H1 (cell line): Measurements from ENCODE around the gene TGFB2. TPM values are rescaled to one million over a fixed set of nuclear protein-coding genes. Genes with fewer than 3 reads are reported as not detected.

Experiments
- CTCF ChIA-PET: fragments of 300-600 bp; sonication (Branson Sonifier 250); formaldehyde crosslinking; loops from one replicate; lab custom pipeline; 2021; ENCODE audit not compliant: partially characterized antibody; lab: Charles Lee
- POLR2A ChIA-PET: fragments of 300-600 bp; sonication (Branson Sonifier 250); formaldehyde crosslinking; loops from one replicate; lab custom pipeline; 2021; ENCODE audit warnings: inconsistent platforms; ENCODE audit not compliant: partially characterized antibody; lab: Charles Lee
- DNase-seq, 2 experiments: peaks; one replicate each; pipeline versions ENCODE4 v3.0.0 to v3.0.0-alpha.2; 2010 to 2022; ENCODE audit warnings: low spot score in 2 of 2, low read depth in 1 of 2, mixed read lengths in 1 of 2
- FAIRE-seq: peaks from 2 replicates; lab custom pipeline; 2011; peaks lifted over from hg19 to GRCh38; lab: Jason Lieb, UNC
- H2AFZ ChIP-seq: 2 replicates; pipeline ENCODE4 v1.8.1; 2012; ENCODE audit warnings: low read length, inconsistent platforms
- H2AK5ac ChIP-seq: 2 replicates; pipeline ENCODE4 v1.6.1; 2013; ENCODE audit warnings: low read depth, low read length
- H2BK120ac ChIP-seq: replicated peaks from 2 replicates; pipeline ENCODE3; 2013; ENCODE audit warnings: low read depth, low read length, inconsistent platforms
- H2BK12ac ChIP-seq: 2 replicates; pipeline ENCODE4 v1.6.1; 2013; ENCODE audit warnings: low read depth, low read length
- H2BK15ac ChIP-seq: 2 replicates; pipeline ENCODE4 v1.6.1; 2013; ENCODE audit warnings: low read length
- H2BK20ac ChIP-seq: 2 replicates; pipeline ENCODE4 v1.6.1; 2013; ENCODE audit warnings: low read length
- H2BK5ac ChIP-seq: 2 replicates; pipeline ENCODE4 v1.6.1; 2013; ENCODE audit warnings: low read depth, low read length
- H3K14ac ChIP-seq: 2 replicates; pipeline ENCODE4 v1.6.1; 2013; ENCODE audit warnings: inconsistent platforms; ENCODE audit not compliant: insufficient read length
- H3K18ac ChIP-seq: 2 replicates; pipeline ENCODE4 v1.6.1; 2013; ENCODE audit warnings: low read length; ENCODE audit errors: extremely low read depth
- H3K23ac ChIP-seq: 2 replicates; pipeline ENCODE4 v1.6.1; 2013; ENCODE audit warnings: inconsistent platforms; ENCODE audit not compliant: insufficient read length
- H3K23me2 ChIP-seq: 2 replicates; pipeline ENCODE4 v1.6.1; 2013; ENCODE audit warnings: low read depth, low read length
- H3K27ac ChIP-seq: 2 replicates; pipeline ENCODE4 v1.6.1; 2011; ENCODE audit warnings: low read depth, low read length, inconsistent platforms
- H3K27me3 ChIP-seq, 4 experiments: replicated peaks in 1 of 4; 1 replicate in 1 of 4; 2 replicates in 3 of 4; pipeline versions ENCODE4 v1.6.1 to v1.8.1; 2011 to 2013; ENCODE audit warnings: low read length in 3 of 4, mild to moderate bottlenecking in 3 of 4, inconsistent platforms in 2 of 4, mixed read lengths in 2 of 4, moderate library complexity in 1 of 4; ENCODE audit not compliant: control insufficient read depth in 3 of 4, insufficient read depth in 3 of 4; ENCODE audit errors: extremely low read depth in 1 of 4
- H3K36me3 ChIP-seq, 4 experiments: 2 replicates each; pipeline versions ENCODE4 v1.6.1 to v1.8.1; 2011 to 2013; ENCODE audit warnings: mild to moderate bottlenecking in 4 of 4, low read length in 3 of 4, moderate library complexity in 2 of 4, control low read depth in 1 of 4, inconsistent platforms in 1 of 4; ENCODE audit not compliant: insufficient read depth in 4 of 4, control insufficient read depth in 2 of 4
- H3K4ac ChIP-seq: replicated peaks from 2 replicates; pipeline ENCODE3; 2013; ENCODE audit warnings: low read length, low read depth, mixed read lengths, inconsistent platforms; ENCODE audit not compliant: insufficient read length
- H3K4me1 ChIP-seq, 4 experiments: replicated peaks in 1 of 4; 1 replicate in 1 of 4; 2 replicates in 3 of 4; pipeline versions ENCODE4 v1.6.1 to v1.8.1; 2011 to 2013; ENCODE audit warnings: low read length in 3 of 4, inconsistent platforms in 2 of 4, mixed read lengths in 1 of 4; ENCODE audit not compliant: insufficient read depth in 4 of 4, control insufficient read depth in 3 of 4
- H3K4me2 ChIP-seq, 2 experiments: 2 replicates each; pipeline versions ENCODE4 v1.6.1 to v1.8.1; 2011 to 2013; ENCODE audit warnings: low read depth in 2 of 2, low read length in 2 of 2, control low read depth in 1 of 2, inconsistent platforms in 1 of 2, mild to moderate bottlenecking in 1 of 2; ENCODE audit not compliant: insufficient read depth in 1 of 2
- H3K4me3 ChIP-seq, 4 experiments: fragments of 200-600, 300-600 bp in 1 of 4; sonication (generic), shearing (Covaris generic), sonication (Bioruptor Twin) in 1 of 4; 2 replicates each; pipeline versions ENCODE4 v1.5.1 to v1.8.1; 2011 to 2016; ENCODE audit warnings: low read length in 4 of 4, low read depth in 3 of 4, control low read depth in 2 of 4, inconsistent platforms in 2 of 4, mild to moderate bottlenecking in 2 of 4, mixed read lengths in 1 of 4, moderate library complexity in 1 of 4; ENCODE audit not compliant: insufficient read depth in 2 of 4; ENCODE audit errors: extremely low read depth in 1 of 4
- H3K56ac ChIP-seq: replicated peaks from 2 replicates; pipeline ENCODE3; 2013; ENCODE audit warnings: low read depth, mild to moderate bottlenecking, mixed read lengths, low read length, inconsistent platforms; ENCODE audit not compliant: insufficient read length
- H3K79me1 ChIP-seq: 2 replicates; pipeline ENCODE4 v1.6.1; 2013; ENCODE audit warnings: low read depth, low read length, control low read depth
- H3K79me2 ChIP-seq, 2 experiments: 2 replicates each; pipeline versions ENCODE4 v1.6.1 to v1.8.1; 2012 to 2013; ENCODE audit warnings: low read length in 2 of 2, mild to moderate bottlenecking in 2 of 2, inconsistent platforms in 1 of 2; ENCODE audit not compliant: insufficient read depth in 2 of 2, control insufficient read depth in 1 of 2
- H3K9ac ChIP-seq, 4 experiments: replicated peaks in 1 of 4; 1 replicate in 1 of 4; 2 replicates in 3 of 4; pipeline versions ENCODE4 v1.6.1 to v1.8.1; 2011 to 2013; ENCODE audit warnings: low read depth in 3 of 4, low read length in 3 of 4, control low read depth in 2 of 4, mild to moderate bottlenecking in 2 of 4, moderate library complexity in 2 of 4, inconsistent platforms in 1 of 4; ENCODE audit errors: extremely low read depth in 1 of 4
- H3K9me3 ChIP-seq, 2 experiments: 2 replicates each; pipeline versions ENCODE4 v1.6.1 to v1.8.1; 2012 to 2013; ENCODE audit warnings: mild to moderate bottlenecking in 2 of 2, moderate library complexity in 2 of 2, control low read depth in 1 of 2, inconsistent platforms in 1 of 2, low read depth in 1 of 2, low read length in 1 of 2, mixed read lengths in 1 of 2; ENCODE audit not compliant: insufficient read depth in 2 of 2
- H4K20me1 ChIP-seq, 2 experiments: replicated peaks in 1 of 2; 2 replicates each; pipeline versions ENCODE3 to v1.8.1; 2011 to 2013; ENCODE audit warnings: inconsistent platforms in 2 of 2, low read length in 2 of 2, mild to moderate bottlenecking in 1 of 2; ENCODE audit not compliant: insufficient read depth in 2 of 2, control insufficient read depth in 1 of 2
- H4K5ac ChIP-seq: 2 replicates; pipeline ENCODE4 v1.6.1; 2013; ENCODE audit warnings: low read length, low read depth, mixed read lengths, inconsistent platforms; ENCODE audit not compliant: insufficient read length
- H4K8ac ChIP-seq: 2 replicates; pipeline ENCODE4 v1.8.0; 2013; ENCODE audit warnings: mild to moderate bottlenecking, moderate library complexity, low read length, inconsistent platforms; ENCODE audit not compliant: insufficient read depth; ENCODE audit errors: extremely low read depth
- H4K91ac ChIP-seq: replicated peaks from 2 replicates; pipeline ENCODE3; 2013; ENCODE audit warnings: low read length, mixed read lengths, inconsistent platforms; ENCODE audit not compliant: insufficient read length
- ASH2L ChIP-seq: fragments of 200-600, 300-600 bp; sonication (generic); IDR thresholded peaks from one replicate; pipeline ENCODE4 v1.7.1; 2017; ENCODE audit warnings: low read length
- BACH1 ChIP-seq: IDR thresholded peaks from 2 replicates; pipeline ENCODE4 v1.6.1; 2012; ENCODE audit warnings: low read length, improper control_type of control experiment
- CBX5 ChIP-seq: fragments of 300-800, 300-1000 bp; sonication (generic); IDR thresholded peaks from 2 replicates; pipeline ENCODE4 v1.7.1; 2016; ENCODE audit warnings: antibody characterized with exemption, low read length, low read depth
- CTBP2 ChIP-seq: IDR thresholded peaks from 2 replicates; pipeline ENCODE4 v1.7.0; 2011; ENCODE audit warnings: borderline replicate concordance, mild to moderate bottlenecking, moderate library complexity, mixed read lengths, low read length; ENCODE audit not compliant: insufficient read depth, insufficient read length
- EZH2 ChIP-seq: fragments of 200-600 bp; sonication (generic); IDR thresholded peaks from 2 replicates; pipeline ENCODE4 v1.7.1; 2012; ENCODE audit warnings: low read depth, mild to moderate bottlenecking, moderate library complexity, low read length, inconsistent platforms; ENCODE audit not compliant: severe bottlenecking
- KDM4A ChIP-seq: IDR thresholded peaks from one replicate; pipeline ENCODE4 v1.7.1; 2012; ENCODE audit warnings: low read depth, mild to moderate bottlenecking, moderate library complexity, low read length, inconsistent platforms; ENCODE audit not compliant: severe bottlenecking
- TAF7 ChIP-seq: optimal IDR thresholded peaks from 2 replicates; pipeline ENCODE3; 2011; ENCODE audit warnings: low read depth, mild to moderate bottlenecking, inconsistent platforms, low read length, moderate library complexity, borderline replicate concordance
- TCF12 ChIP-seq: IDR thresholded peaks from 2 replicates; pipeline ENCODE4 v1.6.1; 2011; ENCODE audit warnings: low read depth, mild to moderate bottlenecking, low read length
- WGBS, 2 experiments: shearing (Covaris generic) in 1 of 2; methylation state at CpG; one replicate each; pipeline versions ENCODE4 v1.1.6 to v1.1.7; 2013 to 2015; ENCODE audit warnings: low lambda C conversion rate in 2 of 2, mixed read lengths in 2 of 2, inconsistent platforms in 1 of 2, low coverage in 1 of 2, missing lambda C conversion rate in 1 of 2; ENCODE audit not compliant: insufficient replicate concordance in 2 of 2, insufficient coverage in 1 of 2, insufficient read length in 1 of 2; ENCODE audit errors: extremely low coverage in 1 of 2, missing lambda C conversion rate in 1 of 2; 5-methylcytosine and 5-hydroxymethylcytosine counted together
- polyA plus RNA-seq, 7 experiments: library from polyadenylated mRNA; depleted of rRNA in 3 of 7; stranded (reverse) in 5 of 7; unstranded in 2 of 7; fragments of >200 nt in 5 of 7; fragments of 200-250 nt in 2 of 7; gene quantifications; 1 replicate in 5 of 7; 2 replicates in 1 of 7; 4 replicates in 1 of 7; pipeline versions ENCODE4 v1.2.1 to v1.2.3, GENCODE V29; 2011 to 2013; ENCODE audit warnings: missing spikeins in 2 of 7, mixed read lengths in 2 of 7
- total RNA-seq: library from RNA; stranded (reverse); fragmentation: NEBNext Ultra II Directional; extraction: Animal tissue kit (Norgen Biotek cat#: 25700); gene quantifications from 2 replicates; pipeline ENCODE4 v1.2.1, GENCODE V29; 2021
- TF ChIP-seq, protein P1 (sequence below): IDR thresholded peaks from 2 replicates; pipeline ENCODE4 v1.6.1; 2012; ENCODE audit warnings: low read length, inconsistent platforms

The TGFB2 gene
- total and polyA plus RNA-seq, 2 of the 8 experiments (the other 6 are each of a cell fraction or from before 2014, with no cell fraction given) = 0.26 to 0.84 TPM

DNA sequence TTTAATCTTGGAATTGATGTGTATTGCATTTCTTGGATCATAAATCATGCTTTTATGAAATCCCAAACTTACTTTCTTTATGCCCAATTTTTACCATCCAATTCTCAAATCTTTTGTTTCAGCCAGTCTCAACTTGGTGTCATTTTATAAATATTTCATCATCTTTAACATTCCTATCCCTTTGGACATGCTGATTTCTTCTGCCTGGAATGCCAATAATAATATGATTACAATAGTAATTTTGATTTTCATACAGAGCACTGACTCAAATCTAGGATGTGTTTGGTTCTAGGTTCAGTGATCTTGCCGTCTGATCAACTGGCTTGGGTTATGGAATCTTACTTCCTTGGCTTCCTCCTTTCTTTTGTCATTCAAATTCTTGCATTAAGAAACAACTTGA, 47.3 kb upstream of the TGFB2 start:
- no peak overlapping the region for H3K18ac ChIP-seq
- POLR2A ChIA-PET = no interaction called here
- no peak overlapping the region for H3K9ac ChIP-seq
- H3K79me2 ChIP-seq = peaks cover 1 to 77% of the 10 kb centered on the region in 2 experiments; a peak in 3 of 4 replicates
- H3K79me1 ChIP-seq = 0 out of 2 replicates have a peak, but pooled peaks cover 2% of the 10 kb centered on the region
- no peak overlapping the region for H4K91ac ChIP-seq
- no peak overlapping the region for H4K8ac ChIP-seq
- H3K23me2 ChIP-seq = no peaks in the 10 kb centered on the region
- no peak overlapping the region for H3K27ac ChIP-seq
- no peak overlapping the region for H3K14ac ChIP-seq
- no peak overlapping the region for H2BK20ac ChIP-seq
- H2BK12ac ChIP-seq = no peak overlapping the region
- H2AFZ ChIP-seq = no peak overlapping the region
- peak overlapping the region; percentile 8 for H3K56ac ChIP-seq
- no peak overlapping the region for H3K23ac ChIP-seq
- no peak overlapping the region for H3K4me2 ChIP-seq
- no peak for TF ChIP-seq BACH1
- TF ChIP-seq, protein P1, sequence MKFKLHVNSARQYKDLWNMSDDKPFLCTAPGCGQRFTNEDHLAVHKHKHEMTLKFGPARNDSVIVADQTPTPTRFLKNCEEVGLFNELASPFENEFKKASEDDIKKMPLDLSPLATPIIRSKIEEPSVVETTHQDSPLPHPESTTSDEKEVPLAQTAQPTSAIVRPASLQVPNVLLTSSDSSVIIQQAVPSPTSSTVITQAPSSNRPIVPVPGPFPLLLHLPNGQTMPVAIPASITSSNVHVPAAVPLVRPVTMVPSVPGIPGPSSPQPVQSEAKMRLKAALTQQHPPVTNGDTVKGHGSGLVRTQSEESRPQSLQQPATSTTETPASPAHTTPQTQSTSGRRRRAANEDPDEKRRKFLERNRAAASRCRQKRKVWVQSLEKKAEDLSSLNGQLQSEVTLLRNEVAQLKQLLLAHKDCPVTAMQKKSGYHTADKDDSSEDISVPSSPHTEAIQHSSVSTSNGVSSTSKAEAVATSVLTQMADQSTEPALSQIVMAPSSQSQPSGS = no peak
- TF ChIP-seq CTBP2 = no peak
- no peak for TF ChIP-seq TCF12
- no peak for TF ChIP-seq ASH2L
- no peak for TF ChIP-seq KDM4A
- TF ChIP-seq CBX5 = no peak
- TF ChIP-seq TAF7 = no peak
- TF ChIP-seq EZH2 = no peak
- CTCF ChIA-PET = interaction anchor here (1.0 to 2.0 kb wide), 2 partner anchors 17 to 20 kb away, joined by 3 to 8 read pairs; no protein-coding TSS in a partner anchor
- peaks cover 0 to 12% (median 0%) of the 10 kb centered on the region in 4 experiments; a peak in 2 of 8 replicates for H3K36me3 ChIP-seq
- H2BK15ac ChIP-seq = no peak overlapping the region
- H2AK5ac ChIP-seq = no peak overlapping the region
- no peak for DNase-seq
- no peaks in the 10 kb centered on the region for H3K9me3 ChIP-seq
- H4K5ac ChIP-seq = peak overlapping the region; percentile 71
- no peak for FAIRE-seq
- no peaks in the 10 kb centered on the region for H4K20me1 ChIP-seq
- WGBS, 2 experiments = 93% methylated on average over 1 of the region's 1 CpG; no CpG with 5 or more reads in 1 of the 2 experiments
- no peak overlapping the region; a peak in 1 of 8 replicates for H3K4me3 ChIP-seq
- H2BK120ac ChIP-seq = no peak overlapping the region
- H3K4me1 ChIP-seq = peaks cover 3 to 28% (median 15%) of the 10 kb centered on the region in 4 experiments; a peak in 6 of 7 replicates
- H3K4ac ChIP-seq = no peak overlapping the region
- H3K27me3 ChIP-seq = no peaks in the 10 kb centered on the region
- no peak overlapping the region for H2BK5ac ChIP-seq
